ENCODE data around the gene PRG2. TPM values are rescaled to one million over a fixed set of nuclear protein-coding genes. Genes with fewer than 3 reads are reported as not detected.
A peak's percentile ranks its signal among the peaks of the same experiment; 100 is the strongest.

PRG2 gene
- total and polyA plus RNA-seq, 9 of the 15 experiments (the other 6 are each of a cell fraction or from before 2014, with no cell fraction given): 1.8 to 78.0 (median 26.6) TPM

DNA sequence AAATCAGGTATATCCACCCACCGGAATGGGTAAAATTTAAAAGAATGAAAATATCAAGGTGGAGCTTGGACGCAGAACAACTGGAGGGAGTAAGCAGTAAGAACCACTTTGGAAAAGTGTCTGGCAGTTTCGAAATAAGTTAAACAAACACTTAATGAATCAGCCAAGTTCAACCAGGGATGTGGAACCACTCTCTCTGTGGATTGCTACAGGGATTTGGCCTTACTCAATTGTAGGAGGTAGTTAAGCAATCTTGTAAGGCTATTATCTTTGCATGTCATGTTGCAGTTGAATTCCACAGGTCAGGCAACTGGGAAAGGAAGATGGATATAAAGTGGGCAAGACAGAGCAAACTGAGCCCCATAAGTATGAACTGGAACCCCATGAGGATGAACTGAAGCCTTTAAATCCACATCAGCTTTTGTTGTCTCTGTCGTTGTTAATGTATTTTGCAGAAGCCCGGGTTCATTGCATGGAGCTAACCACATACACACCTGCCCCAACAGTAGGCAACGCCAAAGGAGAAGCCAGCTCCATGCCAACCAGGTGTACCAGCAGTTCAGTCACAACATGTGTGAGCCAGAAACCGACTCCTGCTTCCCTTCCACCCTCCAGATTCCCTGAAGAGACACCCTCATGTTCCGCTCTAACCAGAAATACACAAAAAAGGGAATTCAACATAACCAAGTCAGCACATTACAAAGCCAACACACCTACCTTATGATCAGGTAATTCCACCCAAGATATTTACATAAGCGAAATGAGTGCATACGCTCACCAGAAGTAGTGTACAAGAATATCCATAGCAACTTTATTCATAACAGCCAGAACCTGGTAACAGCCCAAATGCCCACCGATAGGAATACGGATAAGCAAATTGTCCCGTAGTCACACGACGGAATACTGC, 44.4 kb upstream of the PRG2 start (continued):
- TF ChIP-seq ZNF224 (CRISPR knock-in tag; IDR thresholded peaks at IDR 0.05) (no peak), SMARCE1 (IDR thresholded peaks at IDR 0.05) (peak; percentile 35; the same call in 1 of the 2 replicates), TCFL5 (CRISPR knock-in tag; conservative IDR thresholded peaks at IDR 0.05) (no peak), SRF (CRISPR knock-in tag; IDR thresholded peaks at IDR 0.05) (no peak), KLF10 (CRISPR knock-in tag; IDR thresholded peaks at IDR 0.05) (no peak), POU5F1 (IDR thresholded peaks at IDR 0.05; ENCODE audit: borderline replicate concordance, low read depth, low read length, partially characterized antibody) (no peak), ZBTB33 (CRISPR knock-in tag; IDR thresholded peaks at IDR 0.05) (no peak), ZSCAN32 (CRISPR knock-in tag; IDR thresholded peaks at IDR 0.05) (no peak), ZNF707 (CRISPR knock-in tag; conservative IDR thresholded peaks at IDR 0.05) (no peak), ILK (tag; IDR thresholded peaks at IDR 0.05; ENCODE audit: borderline replicate concordance, low read depth) (no peak), ZC3H4 (CRISPR knock-in tag; IDR thresholded peaks at IDR 0.05; ENCODE audit: borderline replicate concordance) (no peak)
- TF ChIP-seq, protein P1, sequence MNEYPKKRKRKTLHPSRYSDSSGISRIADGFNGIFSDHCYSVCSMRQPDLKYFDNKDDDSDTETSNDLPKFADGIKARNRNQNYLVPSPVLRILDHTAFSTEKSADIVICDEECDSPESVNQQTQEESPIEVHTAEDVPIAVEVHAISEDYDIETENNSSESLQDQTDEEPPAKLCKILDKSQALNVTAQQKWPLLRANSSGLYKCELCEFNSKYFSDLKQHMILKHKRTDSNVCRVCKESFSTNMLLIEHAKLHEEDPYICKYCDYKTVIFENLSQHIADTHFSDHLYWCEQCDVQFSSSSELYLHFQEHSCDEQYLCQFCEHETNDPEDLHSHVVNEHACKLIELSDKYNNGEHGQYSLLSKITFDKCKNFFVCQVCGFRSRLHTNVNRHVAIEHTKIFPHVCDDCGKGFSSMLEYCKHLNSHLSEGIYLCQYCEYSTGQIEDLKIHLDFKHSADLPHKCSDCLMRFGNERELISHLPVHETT (CRISPR knock-in tag; conservative IDR thresholded peaks at IDR 0.05 in 1 of 2, IDR thresholded peaks at IDR 0.05 in 1 of 2): no peak
- TF ChIP-seq, protein P2, sequence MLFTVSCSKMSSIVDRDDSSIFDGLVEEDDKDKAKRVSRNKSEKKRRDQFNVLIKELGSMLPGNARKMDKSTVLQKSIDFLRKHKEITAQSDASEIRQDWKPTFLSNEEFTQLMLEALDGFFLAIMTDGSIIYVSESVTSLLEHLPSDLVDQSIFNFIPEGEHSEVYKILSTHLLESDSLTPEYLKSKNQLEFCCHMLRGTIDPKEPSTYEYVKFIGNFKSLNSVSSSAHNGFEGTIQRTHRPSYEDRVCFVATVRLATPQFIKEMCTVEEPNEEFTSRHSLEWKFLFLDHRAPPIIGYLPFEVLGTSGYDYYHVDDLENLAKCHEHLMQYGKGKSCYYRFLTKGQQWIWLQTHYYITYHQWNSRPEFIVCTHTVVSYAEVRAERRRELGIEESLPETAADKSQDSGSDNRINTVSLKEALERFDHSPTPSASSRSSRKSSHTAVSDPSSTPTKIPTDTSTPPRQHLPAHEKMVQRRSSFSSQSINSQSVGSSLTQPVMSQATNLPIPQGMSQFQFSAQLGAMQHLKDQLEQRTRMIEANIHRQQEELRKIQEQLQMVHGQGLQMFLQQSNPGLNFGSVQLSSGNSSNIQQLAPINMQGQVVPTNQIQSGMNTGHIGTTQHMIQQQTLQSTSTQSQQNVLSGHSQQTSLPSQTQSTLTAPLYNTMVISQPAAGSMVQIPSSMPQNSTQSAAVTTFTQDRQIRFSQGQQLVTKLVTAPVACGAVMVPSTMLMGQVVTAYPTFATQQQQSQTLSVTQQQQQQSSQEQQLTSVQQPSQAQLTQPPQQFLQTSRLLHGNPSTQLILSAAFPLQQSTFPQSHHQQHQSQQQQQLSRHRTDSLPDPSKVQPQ (CRISPR knock-in tag; IDR thresholded peaks at IDR 0.05; ENCODE audit: borderline replicate concordance): no peak

Data from K562 (cell line).